Hematopoietic multipotent progenitor cell treated with erythropoietin and hydrocortisone succinate and interleukin-3 and kit ligand, for 8 days (in vitro differentiated cells): ENCODE results near the gene ELP2.

ENCODE experiments used
- DNase-seq: peaks from one replicate; pipeline ENCODE4 v3.0.0-alpha.2; 2015

The ELP2 gene

DNA sequence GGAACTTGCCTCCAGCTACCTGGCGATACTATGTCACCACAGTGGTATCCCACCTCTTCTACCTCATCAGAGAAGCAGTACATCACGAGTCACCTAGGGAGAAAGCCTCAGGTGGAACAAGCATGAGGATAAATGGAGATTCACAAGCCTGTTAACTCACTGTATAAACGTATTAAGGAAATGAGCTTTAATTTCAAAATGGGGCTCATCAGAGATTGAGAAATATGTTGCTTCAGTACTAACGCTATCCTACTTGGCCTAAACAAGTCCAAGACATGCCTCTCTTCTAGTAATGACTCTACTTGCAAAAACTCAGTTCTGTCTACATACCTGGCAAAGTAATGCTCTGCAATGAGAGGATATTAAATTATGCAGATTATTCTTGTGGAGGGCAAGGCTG is 4.9 kb upstream of the ELP2 start:
- no peak for DNase-seq

- no peak for DNase-seq
Measured at GRCh38 chr18:36126668-36127067, 3.0 kb upstream of the ELP2 start.

- peak; percentile 15 for DNase-seq
Measured at GRCh38 chr18:36127836-36128529, 1.7 kb upstream of the ELP2 start.

DNA sequence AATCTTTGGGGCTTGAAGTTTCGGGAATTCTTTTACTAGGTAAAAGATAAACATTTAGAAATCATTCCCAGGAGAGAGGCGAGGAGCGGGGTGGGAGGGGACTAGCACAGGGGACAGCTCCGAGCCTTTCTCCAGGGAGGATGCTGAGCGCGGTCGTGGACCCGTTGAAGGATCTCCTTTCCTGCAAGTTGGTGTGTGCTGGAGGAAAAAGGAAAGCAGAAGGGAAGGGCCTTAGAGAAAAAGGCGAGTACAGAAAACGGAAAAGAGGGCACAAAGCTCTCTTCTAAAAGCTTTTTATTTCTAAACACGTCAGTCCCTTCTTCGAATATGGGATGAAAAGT is 1.2 kb upstream of the ELP2 start:
- no peak for DNase-seq

DNA sequence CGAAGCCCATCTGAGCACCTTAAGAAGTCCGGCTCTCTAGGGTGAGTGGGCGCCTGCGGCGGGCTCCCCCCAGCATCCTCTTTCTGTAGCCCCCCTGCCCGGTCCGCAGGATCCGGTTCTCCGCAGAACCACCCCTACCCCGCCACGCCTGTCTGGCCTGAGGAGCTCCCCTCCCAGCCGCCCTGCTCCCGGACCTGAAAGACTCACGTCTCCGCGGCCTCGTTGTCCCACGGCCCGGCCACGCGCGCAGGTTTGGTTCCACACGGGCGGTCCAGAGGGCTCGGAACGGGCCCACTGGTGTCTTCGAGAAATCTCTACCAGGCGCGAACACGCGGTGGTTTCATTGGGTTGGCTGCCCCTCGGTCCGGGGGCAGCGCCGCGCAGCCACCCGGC is 796 bp upstream of the ELP2 start:
- DNase-seq = no peak

GRCh38 chr18:36130039-36130831 is 536 bp downstream of the ELP2 start:
- peak; percentile 31 for DNase-seq

- no peak for DNase-seq
Measured at GRCh38 chr18:36130883-36131653, 1.4 kb downstream of the ELP2 start.

- DNase-seq = no peak
Measured at GRCh38 chr18:36131692-36132483, 2.2 kb downstream of the ELP2 start.

DNA sequence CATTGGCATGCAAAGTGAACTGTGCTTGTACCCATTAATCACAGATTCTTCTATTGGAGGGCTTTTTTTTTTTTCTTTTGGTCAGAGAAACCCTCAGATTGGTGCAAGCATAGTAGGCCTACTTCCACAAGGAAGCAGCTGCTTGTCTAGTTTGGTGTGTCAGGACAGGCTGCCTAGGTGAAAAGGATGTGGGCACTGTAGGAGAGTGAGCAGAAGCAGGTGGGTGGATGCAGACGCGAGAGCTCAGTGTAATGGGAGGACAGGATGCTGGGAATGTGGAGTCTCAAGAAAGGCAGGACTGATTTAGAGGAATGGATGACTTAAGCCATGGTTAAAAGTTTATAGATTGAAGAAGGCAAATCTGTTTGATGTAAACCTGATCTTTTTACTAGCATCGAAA is 3.1 kb downstream of the ELP2 start:
- no peak for DNase-seq

DNA sequence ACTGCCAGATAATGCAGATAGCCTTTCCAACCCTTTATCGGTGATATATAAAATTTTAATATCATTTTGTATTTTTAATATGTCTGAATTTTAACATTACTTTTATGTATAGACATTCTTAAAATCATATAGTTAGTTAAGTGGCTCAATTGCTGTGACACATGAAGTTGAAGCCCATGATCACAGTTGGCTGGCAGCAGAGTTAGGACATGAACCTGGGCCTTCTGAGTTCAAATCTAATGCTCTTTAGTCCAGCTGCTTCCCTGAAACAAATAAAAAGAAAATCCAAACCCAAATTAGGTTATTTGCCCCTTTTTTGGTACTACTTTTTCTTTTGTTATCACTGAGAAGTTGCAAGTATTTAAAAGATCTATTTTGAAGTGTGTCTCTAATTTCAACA is 5.6 kb downstream of the ELP2 start:
- no peak for DNase-seq

DNA sequence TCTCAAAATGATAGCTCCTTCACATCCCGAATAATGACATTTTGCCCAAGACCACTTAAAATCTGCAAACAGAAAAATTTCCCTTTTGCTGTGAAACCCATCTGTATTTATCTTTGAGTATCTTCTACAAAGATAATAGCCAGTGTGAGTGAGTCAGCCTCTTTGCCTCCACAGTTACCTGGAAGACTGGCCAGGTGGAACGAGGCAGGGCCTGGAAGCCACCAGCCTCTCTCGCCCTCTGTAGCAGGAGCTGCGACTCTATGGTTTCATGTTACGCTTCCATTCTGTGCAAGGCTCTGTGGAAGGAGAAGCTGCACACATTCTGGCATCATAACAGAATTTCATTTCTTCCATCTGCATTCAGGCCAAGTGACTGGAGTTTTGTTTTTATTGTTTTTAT is 9.5 kb downstream of the ELP2 start:
- no peak for DNase-seq

- DNase-seq = no peak
Measured at GRCh38 chr18:36141576-36141975, 11.9 kb downstream of the ELP2 start.

DNA sequence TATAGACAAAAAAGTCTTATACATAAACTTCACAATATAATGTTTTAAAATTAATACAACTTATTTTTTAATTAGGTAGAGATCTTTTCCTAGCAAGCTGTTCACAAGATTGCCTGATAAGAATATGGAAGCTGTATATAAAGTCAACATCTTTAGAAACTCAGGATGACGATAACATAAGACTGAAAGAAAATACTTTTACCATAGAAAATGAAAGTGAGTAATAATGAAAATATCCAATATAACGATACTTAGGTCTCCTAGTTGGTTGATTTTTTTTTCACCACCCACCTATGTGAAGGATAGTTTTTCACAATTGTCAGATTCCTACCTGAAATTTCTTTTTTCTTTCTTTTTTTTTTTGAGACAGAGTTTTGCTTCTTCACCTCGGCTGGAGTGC is 13.1 kb downstream of the ELP2 start:
- no peak for DNase-seq

DNA sequence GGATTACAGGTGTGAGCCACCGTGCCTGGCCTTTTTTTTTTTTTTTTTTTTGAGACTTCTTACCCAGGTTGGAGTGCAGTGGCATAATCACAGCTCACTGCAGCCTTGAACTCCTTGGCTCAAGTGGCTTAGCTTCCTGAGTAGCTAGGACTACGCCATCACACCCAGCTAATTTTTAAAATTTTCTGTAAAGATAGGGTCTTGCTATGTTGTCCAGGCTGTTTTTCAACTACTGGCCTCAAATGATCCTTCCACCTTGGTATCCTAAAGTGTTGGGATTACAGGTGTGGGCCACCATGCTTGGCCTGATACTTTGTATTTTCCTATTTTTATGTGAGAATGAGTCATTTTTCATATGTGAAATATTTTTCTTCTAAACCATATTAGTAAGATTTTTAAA is 13.7 kb downstream of the ELP2 start:
- no peak for DNase-seq

- DNase-seq = no peak
Measured at GRCh38 chr18:36149514-36150289, 20.0 kb downstream of the ELP2 start.

DNA sequence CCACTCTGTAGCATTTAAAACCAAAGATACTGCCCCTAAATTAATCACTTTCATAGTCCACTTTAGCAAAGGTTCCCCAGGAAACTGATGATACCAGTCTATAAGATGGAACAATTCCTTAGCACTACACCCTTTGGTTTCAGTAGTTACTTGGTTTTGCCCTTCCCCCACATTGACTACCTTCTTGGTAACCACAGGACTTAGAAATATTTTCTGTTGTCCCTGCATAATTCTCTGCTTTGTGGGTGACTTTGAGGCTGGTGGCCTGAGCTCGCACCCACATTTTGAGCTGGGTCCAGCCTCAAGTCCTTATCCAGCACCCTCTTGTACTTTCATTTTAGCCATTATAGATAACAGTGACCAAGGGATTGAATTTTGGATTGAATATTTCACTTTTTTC is 23.1 kb downstream of the ELP2 start:
- no peak for DNase-seq

GRCh38 chr18:36153203-36153602 is 23.5 kb downstream of the ELP2 start:
- no peak for DNase-seq

- DNase-seq = no peak
Measured at GRCh38 chr18:36153771-36154170, 24.1 kb downstream of the ELP2 start.

DNA sequence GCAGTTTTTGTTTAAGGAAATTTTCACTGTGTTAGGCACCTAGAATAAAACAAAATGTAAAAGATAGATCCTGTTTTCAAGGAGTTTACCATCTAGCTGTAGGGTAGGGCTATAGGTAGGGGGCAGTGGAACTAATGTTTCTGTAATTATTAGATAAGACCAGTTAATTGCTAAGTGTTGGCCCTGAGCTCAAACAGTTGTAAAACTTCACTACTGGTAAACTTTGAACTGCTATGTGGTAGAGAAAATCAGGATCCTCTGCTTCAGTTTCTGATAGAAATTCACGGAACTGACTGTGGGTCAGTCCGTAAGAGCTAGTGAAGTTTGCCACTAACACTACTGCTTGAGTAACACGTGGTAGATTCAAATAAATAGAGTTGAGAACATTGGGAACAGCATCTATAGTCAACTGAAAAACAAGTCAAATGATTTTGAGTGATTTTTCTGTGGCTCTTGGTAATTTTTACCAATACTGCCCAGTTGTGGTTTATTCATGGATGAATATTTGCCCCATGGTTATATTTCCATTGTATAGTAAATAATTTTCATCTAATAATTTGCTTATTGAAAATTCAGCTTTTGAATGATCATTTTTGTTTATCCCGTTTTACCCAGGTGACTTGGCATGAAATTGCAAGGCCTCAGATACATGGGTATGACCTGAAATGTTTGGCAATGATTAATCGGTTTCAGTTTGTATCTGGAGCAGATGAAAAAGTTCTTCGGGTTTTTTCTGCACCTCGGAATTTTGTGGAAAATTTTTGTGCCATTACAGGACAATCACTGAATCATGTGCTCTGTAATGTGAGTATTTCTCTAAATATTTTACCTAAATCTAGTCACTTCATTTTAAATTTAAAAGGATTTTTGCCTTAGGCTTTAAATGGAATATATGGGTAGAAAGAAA is 26.4 kb downstream of the ELP2 start:
- DNase-seq = no peak

DNA sequence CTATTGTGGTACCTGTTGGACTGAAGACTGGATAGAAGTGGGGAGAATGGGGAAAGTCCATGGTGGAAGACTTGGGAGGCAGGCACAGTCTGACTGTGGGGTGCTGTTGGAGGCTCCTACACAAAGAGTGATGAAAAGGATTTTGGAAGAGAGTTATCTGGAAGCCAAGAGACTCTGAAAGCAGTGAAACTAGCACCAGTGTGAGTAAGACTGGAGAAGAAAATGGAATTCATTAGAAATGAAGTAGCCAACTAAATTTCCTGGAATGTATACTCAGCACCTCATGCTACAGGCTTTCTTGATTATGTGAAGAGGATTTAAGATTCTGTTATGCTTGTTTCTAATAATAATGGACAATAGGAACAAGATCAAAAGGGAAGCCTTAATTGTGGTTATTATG is 27.7 kb downstream of the ELP2 start:
- no peak for DNase-seq

GRCh38 chr18:36158266-36158867 is 28.7 kb downstream of the ELP2 start:
- no peak for DNase-seq
